GM12864 (cell line): Measurements from ENCODE around the gene ARL3.
"Not testable (repeated sequence)": the region's sequence is repeated elsewhere in the genome, so short reads cannot be mapped to it uniquely, and the experiment has no call there.

Experiments
- DNase-seq: peaks from one replicate; pipeline ENCODE4 v3.0.0-alpha.2; 2011; ENCODE audit warnings: low read depth
- H3K4me3 ChIP-seq: 2 replicates; pipeline ENCODE4 v1.5.1; 2011; ENCODE audit warnings: mild to moderate bottlenecking, low read depth, low read length, control low read depth
- TF ChIP-seq, protein P1 (sequence below): IDR thresholded peaks from 2 replicates; pipeline ENCODE4 v1.5.1; 2011; ENCODE audit warnings: low read depth, mild to moderate bottlenecking, moderate library complexity, low read length, control low read depth, inconsistent platforms; ENCODE audit errors: missing control alignments

The ARL3 gene

DNA sequence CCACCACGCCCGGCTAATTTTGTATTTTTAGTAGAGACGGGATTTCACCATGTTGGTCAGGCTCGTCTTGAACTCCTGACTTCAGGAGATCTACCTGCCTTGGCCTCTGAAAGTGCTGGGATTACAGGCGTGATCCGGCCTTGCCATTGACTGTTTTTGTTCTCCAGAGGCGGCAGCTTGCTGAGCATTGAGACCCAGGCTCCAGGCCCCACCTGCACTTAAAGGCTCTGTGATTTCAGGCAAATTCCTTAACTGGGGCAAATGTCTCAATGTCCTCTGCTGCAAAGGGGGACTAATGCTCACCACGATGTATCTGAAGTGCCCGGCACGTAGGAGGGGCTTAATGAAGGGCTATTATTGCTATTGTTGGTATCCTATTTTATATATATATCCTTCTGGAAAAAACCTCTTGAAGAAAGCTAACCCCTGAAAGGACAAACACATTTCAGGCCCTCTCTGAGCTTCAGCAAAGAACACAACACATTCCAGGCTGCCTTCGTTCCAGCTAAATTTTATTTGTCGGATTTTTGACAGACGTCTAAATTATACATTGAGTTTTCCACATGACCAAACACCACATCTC, 40.9 kb downstream of the ARL3 start:
- DNase-seq = no peak
- H3K4me3 ChIP-seq = no peak overlapping the region

DNA sequence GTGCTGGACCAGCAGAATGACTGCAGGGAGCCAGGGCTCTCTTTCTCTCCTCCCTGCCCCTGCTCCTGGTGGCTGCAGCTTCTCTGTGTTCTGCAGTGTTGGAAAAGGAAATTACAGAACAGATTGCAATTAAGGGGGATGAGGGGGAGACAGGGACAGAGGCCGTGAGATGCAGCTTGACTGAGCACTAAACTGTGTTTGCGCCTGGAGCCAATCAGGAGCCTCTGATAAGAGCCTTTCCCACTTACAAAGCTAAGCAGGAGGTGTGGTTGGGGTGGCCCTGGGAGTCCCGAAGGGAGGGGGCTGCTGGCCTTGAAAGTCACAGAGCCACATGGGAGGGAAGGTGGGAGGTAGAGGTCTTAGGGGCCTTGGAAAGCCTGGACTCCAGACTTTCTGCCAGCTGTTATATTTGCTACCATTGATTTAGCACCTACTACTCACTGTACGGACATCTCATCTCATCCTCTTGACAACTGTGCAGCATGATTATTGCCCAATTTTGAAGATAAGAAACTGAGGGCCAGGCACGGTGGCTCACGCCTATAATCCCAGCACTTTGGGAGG, 43.2 kb downstream of the ARL3 start:
- no peak overlapping the region for H3K4me3 ChIP-seq
- TF ChIP-seq, protein P1, sequence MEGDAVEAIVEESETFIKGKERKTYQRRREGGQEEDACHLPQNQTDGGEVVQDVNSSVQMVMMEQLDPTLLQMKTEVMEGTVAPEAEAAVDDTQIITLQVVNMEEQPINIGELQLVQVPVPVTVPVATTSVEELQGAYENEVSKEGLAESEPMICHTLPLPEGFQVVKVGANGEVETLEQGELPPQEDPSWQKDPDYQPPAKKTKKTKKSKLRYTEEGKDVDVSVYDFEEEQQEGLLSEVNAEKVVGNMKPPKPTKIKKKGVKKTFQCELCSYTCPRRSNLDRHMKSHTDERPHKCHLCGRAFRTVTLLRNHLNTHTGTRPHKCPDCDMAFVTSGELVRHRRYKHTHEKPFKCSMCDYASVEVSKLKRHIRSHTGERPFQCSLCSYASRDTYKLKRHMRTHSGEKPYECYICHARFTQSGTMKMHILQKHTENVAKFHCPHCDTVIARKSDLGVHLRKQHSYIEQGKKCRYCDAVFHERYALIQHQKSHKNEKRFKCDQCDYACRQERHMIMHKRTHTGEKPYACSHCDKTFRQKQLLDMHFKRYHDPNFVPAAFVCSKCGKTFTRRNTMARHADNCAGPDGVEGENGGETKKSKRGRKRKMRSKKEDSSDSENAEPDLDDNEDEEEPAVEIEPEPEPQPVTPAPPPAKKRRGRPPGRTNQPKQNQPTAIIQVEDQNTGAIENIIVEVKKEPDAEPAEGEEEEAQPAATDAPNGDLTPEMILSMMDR = no peak
- DNase-seq = no peak

More for the DNA sequence above, 40.9 kb downstream of the ARL3 start:
- TF ChIP-seq, protein P1 = no peak

DNA sequence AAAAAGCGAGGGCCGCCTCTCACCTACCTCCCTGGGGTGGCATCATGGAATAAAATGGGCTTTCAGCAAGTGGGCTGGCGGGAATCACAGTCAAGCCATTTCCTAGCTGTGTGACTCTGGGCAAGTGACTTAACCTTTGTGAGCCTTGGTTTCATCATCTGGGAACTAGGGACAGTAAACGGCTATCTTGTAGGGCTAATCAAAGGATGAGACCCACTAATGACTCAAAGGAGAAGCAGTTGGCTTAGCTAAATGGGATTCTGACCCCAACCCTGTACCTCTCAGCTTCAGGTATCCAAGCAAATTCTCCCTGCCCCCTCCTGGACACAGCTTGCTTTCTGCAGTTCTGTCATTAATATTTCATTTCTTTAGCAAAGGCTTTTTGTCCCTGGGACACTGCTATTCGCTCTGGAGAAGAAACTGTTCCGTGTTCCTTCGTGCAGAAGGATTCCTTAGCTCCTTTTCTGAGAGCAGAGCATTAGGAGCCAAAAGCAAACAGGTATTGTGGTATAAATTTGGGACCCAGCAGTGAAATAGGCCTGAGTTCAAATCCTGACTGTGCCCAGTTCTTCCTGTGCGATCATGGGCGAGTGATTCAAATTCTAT, 44.0 kb downstream of the ARL3 start:
- H3K4me3 ChIP-seq = no peak overlapping the region
- no peak for DNase-seq
- TF ChIP-seq, protein P1 = no peak

DNA sequence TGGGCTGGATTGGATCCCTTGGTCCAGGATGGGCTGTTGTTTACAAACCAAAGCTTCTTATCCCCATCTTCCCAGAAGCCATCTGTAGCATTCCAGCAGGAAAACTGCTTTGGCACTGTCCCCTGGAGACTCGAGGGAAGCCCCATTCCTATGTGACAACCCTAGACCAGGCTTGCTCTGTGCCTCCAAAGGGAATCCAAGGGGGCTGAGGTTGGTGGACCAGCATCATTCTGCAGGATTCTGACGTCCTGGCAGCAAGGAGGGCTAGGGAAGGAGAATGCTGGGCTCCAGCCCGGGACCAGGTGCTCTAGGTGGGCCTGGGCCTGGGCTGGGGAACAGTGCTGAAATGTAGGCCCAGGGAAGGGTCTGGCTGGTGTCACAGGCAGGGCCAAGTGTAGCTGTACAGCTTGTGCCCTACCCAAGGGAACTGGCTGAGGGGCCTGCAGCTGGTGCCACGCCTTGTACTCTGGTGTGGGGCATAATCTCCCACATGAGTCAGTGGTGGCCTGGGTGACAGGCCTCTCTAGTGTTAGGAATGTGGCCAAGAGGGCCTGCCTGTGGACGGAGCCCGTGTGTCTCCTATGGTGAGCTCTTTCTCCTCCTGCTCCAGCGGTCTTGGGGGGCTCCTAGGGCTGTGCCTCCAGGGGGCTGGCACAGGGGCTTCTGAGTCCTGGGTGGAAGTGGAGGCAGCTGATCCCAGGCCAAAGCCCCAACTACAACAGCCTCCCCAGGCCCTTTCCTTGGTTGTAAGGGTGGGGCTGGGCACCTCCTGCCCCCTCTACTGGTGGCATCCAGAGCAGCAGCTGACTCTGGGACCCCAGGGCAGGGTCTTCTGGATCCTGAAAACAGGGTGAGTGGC, 44.8 kb downstream of the ARL3 start:
- TF ChIP-seq, protein P1 = peak; percentile 44
- H3K4me3 ChIP-seq = no peak overlapping the region
- no peak for DNase-seq

DNA sequence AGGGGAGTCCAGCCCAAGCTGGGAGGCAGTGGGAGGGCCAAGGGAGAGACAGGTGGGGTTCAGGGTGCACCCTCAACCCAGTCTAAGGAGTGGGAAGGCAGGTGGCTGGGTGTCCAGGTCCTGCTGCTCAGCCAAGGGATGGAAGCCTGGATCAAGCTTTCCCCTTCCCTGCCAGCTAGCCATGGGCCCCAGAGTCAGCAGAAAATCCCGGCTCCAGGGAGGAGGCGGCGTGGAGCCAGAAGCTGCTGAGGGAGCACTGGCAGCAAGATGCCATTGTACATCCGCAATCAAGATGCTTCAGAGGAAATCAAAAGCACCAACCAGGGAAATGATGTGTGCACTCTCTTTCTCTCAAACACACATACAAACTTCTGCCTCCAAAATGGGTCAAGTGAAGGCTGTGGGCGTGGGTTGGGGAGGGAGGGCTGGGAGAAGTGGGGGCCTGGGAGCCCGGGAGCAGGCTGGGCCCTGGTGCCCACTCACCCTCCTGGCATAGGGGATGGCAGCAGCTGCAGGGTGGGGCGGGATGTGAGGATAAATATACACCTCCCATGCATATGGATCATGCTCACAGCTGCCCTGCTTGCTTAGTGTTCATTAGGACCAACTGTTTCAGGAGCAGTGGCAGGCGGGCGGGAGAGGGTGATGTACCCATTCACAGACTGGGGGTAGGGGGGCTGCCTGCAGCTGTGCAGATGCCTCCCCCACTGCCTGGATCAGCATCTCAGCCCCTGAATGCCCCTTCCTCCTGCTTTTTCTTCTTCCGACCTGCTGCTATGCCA, 45.7 kb downstream of the ARL3 start:
- DNase-seq = no peak
- no peak overlapping the region for H3K4me3 ChIP-seq
- TF ChIP-seq, protein P1 = no peak

DNA sequence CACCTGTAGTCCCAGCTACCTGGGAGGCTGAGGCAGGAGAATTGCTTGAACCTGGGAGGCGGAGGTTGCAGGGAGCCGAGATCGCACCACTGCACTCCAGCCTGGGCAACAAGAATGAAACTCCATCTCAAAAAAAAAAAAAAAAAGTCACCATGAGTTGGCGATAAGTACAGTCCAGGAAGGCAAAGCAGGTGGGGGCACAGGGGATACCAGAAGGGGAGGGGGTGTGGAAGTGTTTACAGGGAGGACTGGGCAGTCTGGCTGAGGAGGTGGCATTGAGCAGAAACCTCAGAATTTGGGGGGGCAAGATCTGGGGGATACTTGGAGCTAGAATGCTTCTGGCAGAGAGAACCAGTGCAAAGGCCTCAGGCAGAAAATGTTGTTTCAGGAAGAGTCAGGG, 46.8 kb downstream of the ARL3 start:
- not testable (repeated sequence) for H3K4me3 ChIP-seq, DNase-seq
